Activated T-cell treated with anti-CD3 and anti-CD28 coated beads, Interleukin-2, amount 50 U/mL, for 72 hours (primary cell): ENCODE results near the gene DIPK1B. TPM values are rescaled to one million over a fixed set of nuclear protein-coding genes. Genes with fewer than 3 reads are reported as not detected.

Source experiments
- ATAC-seq, 2 donors: fragments of 150-1000 bp; cut with Tn5 transposase; replicated peaks in 1 of 2; 2 replicates each; pipeline ENCODE4 v1.10.0; 2021; ENCODE audit warnings: moderate library complexity in 2 of 2, mild to moderate bottlenecking in 1 of 2
- DNase-seq, 2 donors: peaks; one replicate each; pipeline ENCODE4 v3.0.0; 2021 to 2022; ENCODE audit warnings: mixed read lengths in 1 of 2
- H3K27ac Mint-ChIP-seq: one replicate; pipeline ENCODE4 v1.8.0; 2022; ENCODE audit warnings: mild to moderate bottlenecking, moderate library complexity, mixed read lengths
- H3K27me3 Mint-ChIP-seq: one replicate; pipeline ENCODE4 v1.8.0; 2022; ENCODE audit warnings: low read depth, mixed read lengths
- H3K36me3 Mint-ChIP-seq, 2 donors: one replicate each; pipeline ENCODE4 v1.8.0; 2022; ENCODE audit warnings: mixed read lengths in 2 of 2, mild to moderate bottlenecking in 1 of 2; ENCODE audit not compliant: insufficient read depth in 2 of 2
- H3K4me1 Mint-ChIP-seq: one replicate; pipeline ENCODE4 v1.8.0; 2022; ENCODE audit warnings: low read depth, mixed read lengths
- H3K4me3 Mint-ChIP-seq, 2 donors: one replicate each; pipeline ENCODE4 v1.8.0; 2022; ENCODE audit warnings: mild to moderate bottlenecking in 2 of 2, mixed read lengths in 2 of 2, moderate library complexity in 2 of 2
- H3K9me3 Mint-ChIP-seq, 2 donors: one replicate each; pipeline ENCODE4 v1.8.0; 2022; ENCODE audit warnings: mixed read lengths in 2 of 2
- total RNA-seq, 2 donors: library from RNA; stranded (reverse); gene quantifications; one replicate each; pipeline ENCODE4 v1.2.3, GENCODE V29; 2022

Gene DIPK1B
- total RNA-seq, 2 donors from 2014 or later: 0.67 to 0.72 TPM

DNA sequence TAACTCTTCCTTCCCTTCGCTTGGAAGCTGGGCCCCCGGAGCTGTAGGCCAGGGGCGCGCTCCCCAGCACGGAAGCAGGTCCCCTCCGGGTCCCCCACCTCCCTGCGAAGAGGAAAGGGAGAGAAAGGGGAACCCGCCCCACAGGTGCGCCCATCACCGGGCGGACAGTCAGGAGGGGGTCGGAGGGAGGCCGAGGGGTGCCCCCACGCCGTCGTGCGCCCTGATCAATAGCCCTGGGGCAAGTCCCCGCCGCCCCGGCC is 25.9 kb upstream of the DIPK1B start:
- ATAC-seq: no peak
- Mint-ChIP-seq H3K9me3 (no peaks in the 10 kb centered on the region), H3K27me3 (no peaks in the 10 kb centered on the region), H3K27ac (no peak overlapping the region), H3K36me3 (no peaks in the 10 kb centered on the region), H3K4me3 (peak overlapping the region; percentile 79 to 81), H3K4me1 (peaks cover 4% of the 10 kb centered on the region)
- DNase-seq: no peak

- Mint-ChIP-seq H3K27me3 (no peaks in the 10 kb centered on the region), H3K9me3 (no peaks in the 10 kb centered on the region), H3K36me3 (no peaks in the 10 kb centered on the region), H3K4me1 (peaks cover 4% of the 10 kb centered on the region), H3K27ac (no peak within 1 kb of the TSS), H3K4me3 (peak within 1 kb of the TSS; percentile 79 to 81)
- peak; percentile 80 to 82 for DNase-seq
- peak; percentile 92 to 95 for ATAC-seq
Measured at GRCh38 chr9:136686794-136687711, 25.3 kb upstream of the DIPK1B start, which contains the start of gene AGPAT2. Gene AGPAT2 (minus strand): TSS chr9:136687457. CDS start chr9:136687357, 100 bp downstream.

GRCh38 chr9:136687721-136688223 is 24.6 kb upstream of the DIPK1B start:
- Mint-ChIP-seq H3K36me3 (no peaks in the 10 kb centered on the region), H3K4me3 (peak overlapping the region; percentile 40 to 48), H3K27ac (no peak overlapping the region), H3K27me3 (no peaks in the 10 kb centered on the region), H3K4me1 (peaks cover 4% of the 10 kb centered on the region), H3K9me3 (no peaks in the 10 kb centered on the region)
- ATAC-seq (peak in 1 of 2 donors; percentile 10), DNase-seq (no peak)

DNA sequence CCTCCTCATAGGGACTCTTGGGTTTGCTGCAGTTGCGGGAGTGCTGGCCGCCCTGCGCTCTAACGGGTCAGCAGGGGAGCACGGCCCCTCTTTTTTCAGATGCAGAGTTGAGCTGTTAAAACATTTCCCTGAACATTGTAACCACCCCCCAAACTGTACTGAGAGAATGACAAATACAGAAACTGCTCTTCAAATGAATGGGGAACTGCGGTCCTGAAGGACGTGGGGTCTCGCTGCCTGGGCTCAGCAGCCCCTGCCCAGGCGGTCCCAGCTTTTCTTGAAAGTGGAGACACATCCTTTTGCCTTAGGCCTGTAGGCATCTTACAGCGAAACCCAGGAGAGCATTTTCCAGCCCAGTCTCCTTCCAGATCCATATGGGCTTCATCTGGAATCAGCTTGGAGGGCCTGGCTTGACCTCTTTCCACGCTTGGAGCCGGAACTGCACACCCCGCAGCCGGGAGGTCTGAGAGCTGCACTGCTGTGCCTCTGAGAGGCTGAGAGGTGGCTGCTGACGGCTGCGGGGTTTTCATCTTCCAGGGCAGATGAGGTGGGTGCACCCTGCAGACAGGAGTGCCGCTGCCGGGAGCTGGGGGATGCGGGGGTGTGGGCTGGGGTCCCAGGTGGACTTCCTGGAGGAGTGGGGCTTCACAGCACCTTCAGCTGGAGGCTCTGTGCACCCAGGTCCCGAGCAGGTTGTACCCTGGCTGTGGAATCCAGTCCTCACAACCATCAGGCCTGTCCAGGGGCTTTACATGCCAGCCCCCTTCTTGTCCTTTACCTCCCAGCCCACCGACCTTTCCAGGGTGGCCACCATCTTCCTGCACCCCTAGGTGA is 23.9 kb upstream of the DIPK1B start:
- Mint-ChIP-seq H3K4me1 (peaks cover 4% of the 10 kb centered on the region), H3K27ac (no peak overlapping the region), H3K27me3 (no peaks in the 10 kb centered on the region), H3K9me3 (no peaks in the 10 kb centered on the region), H3K4me3 (peak overlapping the region; percentile 40 to 57), H3K36me3 (no peaks in the 10 kb centered on the region)
- ATAC-seq (no peak), DNase-seq (no peak)

DNA sequence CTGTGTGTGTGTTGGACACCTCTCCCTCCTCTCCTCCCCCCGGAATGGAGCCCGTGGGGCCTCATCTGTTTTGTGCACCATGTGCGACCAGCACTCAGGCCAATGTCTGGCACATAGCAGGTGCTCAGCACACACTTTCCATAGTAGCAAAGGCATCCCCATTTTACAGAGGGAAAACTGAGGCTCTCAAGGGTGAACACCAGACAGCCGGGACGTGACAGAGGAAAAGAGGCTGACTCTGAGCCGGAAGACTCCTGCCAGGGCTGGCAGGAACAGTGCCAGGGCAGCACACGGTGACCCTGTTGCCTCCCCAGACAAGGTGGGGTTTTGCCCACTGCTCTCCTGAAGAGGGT is 23.3 kb upstream of the DIPK1B start:
- no peaks in the 10 kb centered on the region for H3K27me3 Mint-ChIP-seq
- H3K27ac Mint-ChIP-seq: no peak overlapping the region
- peak overlapping the region in 1 of 2 donors; percentile 57 for H3K4me3 Mint-ChIP-seq
- H3K9me3 Mint-ChIP-seq: no peaks in the 10 kb centered on the region
- peaks cover 4% of the 10 kb centered on the region for H3K4me1 Mint-ChIP-seq
- no peaks in the 10 kb centered on the region for H3K36me3 Mint-ChIP-seq
- ATAC-seq (no peak), DNase-seq (no peak)

GRCh38 chr9:136690104-136690805 is 22.1 kb upstream of the DIPK1B start:
- H3K9me3 Mint-ChIP-seq: no peaks in the 10 kb centered on the region

DNA sequence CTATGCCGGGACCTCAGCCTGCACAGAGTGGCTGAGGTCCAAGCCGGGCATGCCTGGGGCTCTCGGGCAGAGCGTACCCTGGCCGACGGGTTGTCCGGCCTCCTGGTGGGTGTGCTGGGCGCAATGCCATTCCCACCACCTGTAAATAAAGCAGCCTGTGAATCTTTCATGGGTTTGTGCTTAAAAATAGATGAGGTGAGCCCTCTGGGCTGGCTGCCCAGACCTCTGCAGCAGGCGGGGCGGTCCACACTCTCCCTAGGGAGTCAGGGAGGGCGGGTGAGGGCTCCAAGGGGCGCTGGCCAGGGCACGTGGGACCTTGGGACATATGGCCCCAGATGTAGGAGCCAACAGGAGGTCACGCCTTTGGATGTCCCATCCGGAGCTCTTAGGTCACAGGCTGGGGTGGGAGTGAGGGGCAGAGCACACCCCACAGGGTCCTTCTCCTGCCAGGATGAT is 21.5 kb upstream of the DIPK1B start:
- ATAC-seq: no peak
- Mint-ChIP-seq H3K4me3 (no peak overlapping the region), H3K27me3 (no peaks in the 10 kb centered on the region), H3K36me3 (no peaks in the 10 kb centered on the region), H3K9me3 (no peaks in the 10 kb centered on the region), H3K4me1 (peaks cover 3% of the 10 kb centered on the region), H3K27ac (no peak overlapping the region)
- no peak for DNase-seq

More at GRCh38 chr9:136690104-136690805, 22.1 kb upstream of the DIPK1B start:
- Mint-ChIP-seq H3K36me3 (no peaks in the 10 kb centered on the region), H3K4me3 (no peak overlapping the region), H3K4me1 (peaks cover 4% of the 10 kb centered on the region), H3K27me3 (no peaks in the 10 kb centered on the region), H3K27ac (no peak overlapping the region)
- DNase-seq: no peak
- ATAC-seq: no peak

DNA sequence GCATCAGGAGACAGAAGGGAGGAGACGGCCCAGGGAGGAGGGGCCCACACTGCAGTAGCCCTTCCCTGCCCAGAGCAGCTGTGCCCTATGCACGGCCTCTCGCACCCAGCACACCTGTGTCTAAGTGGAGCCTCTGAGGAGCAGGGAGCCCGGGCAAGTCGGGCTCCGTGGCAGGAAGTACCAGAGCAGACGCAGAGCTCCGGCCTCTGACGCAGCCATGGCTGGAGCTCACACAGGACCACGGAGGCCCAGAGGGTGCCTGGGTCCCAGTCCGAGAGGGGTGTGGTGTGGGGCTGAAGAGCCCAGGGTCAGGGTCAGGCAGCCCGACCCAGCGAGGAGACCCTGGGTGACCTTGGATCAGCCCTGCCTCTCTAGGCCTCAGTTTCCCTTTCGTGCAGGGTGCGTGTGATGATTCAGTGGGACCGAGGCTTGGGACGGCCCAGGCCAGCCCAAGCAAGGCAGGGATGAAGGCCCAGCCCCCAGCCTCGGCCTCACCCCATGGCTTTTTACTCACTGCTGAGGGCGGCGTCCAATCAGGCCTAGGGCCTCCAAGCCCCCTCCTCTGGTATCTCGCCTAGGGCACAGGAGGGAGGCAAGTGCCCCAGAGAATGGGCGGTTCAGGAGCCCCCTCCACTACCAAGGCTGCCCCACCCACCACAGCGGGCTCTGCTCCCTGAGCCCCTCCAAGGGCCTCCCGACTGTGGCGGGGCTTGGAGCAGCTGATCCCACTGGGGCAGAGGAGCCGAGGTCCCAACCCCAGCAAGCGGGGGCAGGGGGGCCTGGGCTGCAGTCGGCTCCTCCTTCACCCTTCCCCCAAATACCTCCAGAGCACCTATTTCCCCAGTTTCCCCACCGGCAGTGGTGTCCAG is 20.8 kb upstream of the DIPK1B start:
- Mint-ChIP-seq H3K36me3 (no peaks in the 10 kb centered on the region), H3K27ac (no peak overlapping the region), H3K27me3 (no peaks in the 10 kb centered on the region), H3K4me1 (no peaks in the 10 kb centered on the region), H3K4me3 (no peak overlapping the region), H3K9me3 (no peaks in the 10 kb centered on the region)
- no peak for DNase-seq
- ATAC-seq: no peak

DNA sequence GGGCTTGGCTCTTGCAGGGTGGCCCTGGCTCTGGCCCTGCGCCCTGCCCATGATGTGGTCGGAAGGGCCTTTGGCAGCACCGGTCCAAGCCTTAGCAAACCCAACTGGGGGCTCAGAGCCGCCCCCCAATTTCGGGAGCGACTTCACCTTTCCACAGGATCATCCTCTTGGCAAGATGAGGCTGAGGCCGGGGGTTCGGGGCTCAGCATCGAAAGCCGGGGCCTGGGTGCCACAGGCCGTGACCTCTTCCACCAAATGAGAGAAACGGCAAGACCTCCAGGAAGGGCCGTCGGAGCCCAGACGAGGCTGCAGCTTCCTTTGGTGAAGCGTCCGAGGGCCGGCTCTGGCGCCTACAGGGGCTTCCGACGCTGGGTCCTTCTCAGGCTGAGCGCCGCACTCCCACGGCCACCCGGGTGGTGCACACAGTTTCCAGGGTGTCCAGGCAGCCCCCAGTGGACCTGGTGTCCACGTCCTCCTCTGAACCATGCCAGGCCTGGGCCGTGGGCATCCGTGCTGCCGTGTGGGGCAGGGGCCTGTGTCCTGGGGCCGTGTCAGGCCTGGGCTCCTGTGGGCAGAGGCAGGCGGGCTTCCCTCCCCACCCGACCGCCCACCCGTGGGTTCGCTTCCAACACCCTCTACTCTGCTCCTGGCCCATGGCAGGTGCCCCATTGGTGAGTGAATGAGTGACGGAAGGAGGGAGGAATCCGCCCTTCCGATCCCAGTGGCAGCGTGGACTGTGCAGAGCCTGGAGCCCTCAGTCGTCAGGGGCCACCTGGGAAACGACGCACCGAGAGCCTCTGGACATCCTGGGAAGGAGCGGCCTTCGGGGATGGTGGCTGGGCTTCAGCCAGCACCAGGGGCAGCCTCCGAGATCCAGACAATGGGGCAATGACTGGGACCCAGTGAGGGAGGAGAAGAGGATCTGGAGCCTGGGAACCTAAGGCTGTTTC is 19.9 kb upstream of the DIPK1B start:
- H3K36me3 Mint-ChIP-seq: no peaks in the 10 kb centered on the region
- no peak overlapping the region for H3K4me3 Mint-ChIP-seq
- H3K27me3 Mint-ChIP-seq: peaks cover 5% of the 10 kb centered on the region
- no peak for ATAC-seq
- H3K27ac Mint-ChIP-seq: no peak overlapping the region
- H3K4me1 Mint-ChIP-seq: no peaks in the 10 kb centered on the region
- H3K9me3 Mint-ChIP-seq: no peaks in the 10 kb centered on the region
- DNase-seq: no peak

- no peak for DNase-seq
- no peaks in the 10 kb centered on the region for H3K4me1 Mint-ChIP-seq
- no peak overlapping the region for H3K27ac Mint-ChIP-seq
- no peaks in the 10 kb centered on the region for H3K36me3 Mint-ChIP-seq
- ATAC-seq: no peak
- H3K9me3 Mint-ChIP-seq: no peaks in the 10 kb centered on the region
- H3K4me3 Mint-ChIP-seq: no peak overlapping the region
- H3K27me3 Mint-ChIP-seq: peaks cover 5% of the 10 kb centered on the region
Measured at GRCh38 chr9:136693135-136693489, 19.3 kb upstream of the DIPK1B start.

DNA sequence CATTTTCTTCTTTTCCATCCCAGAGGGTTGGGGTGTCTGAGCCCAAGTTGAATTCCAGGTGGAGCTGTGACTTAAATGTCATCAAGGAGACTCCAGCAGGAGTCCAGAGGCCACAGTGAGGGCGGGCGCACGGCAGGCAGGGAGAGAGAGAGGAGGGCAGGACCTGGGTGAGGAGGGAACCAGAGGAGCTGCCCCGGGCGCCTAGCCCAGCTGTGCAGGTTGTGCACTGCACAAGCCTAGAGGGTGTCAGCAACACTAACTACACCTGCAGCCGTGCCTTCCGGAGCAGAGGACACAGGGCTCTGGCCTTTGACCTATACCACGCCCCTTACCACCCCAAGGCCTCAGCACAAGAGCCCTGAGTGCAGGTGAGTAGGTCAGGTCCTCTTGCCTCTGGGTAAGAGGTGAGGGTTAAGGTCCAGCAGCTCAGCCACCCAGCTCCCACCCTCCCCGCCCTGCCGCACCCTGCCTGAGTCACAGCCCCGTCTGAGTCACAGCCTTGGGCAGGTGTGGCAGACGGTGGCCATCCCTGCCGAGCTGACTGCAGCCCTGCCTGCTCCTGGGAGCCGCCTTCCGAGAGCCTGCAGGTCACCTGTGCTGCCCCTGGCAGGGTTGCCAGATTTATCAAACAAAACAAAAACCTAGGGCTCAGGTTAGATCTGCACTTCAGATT is 18.7 kb upstream of the DIPK1B start:
- Mint-ChIP-seq H3K27me3 (peaks cover 8% of the 10 kb centered on the region), H3K4me3 (no peak overlapping the region), H3K36me3 (no peaks in the 10 kb centered on the region), H3K27ac (no peak overlapping the region), H3K4me1 (no peaks in the 10 kb centered on the region), H3K9me3 (no peaks in the 10 kb centered on the region)
- ATAC-seq: peak; percentile 58 to 73
- peak in 1 of 2 donors; percentile 43 for DNase-seq
